Activated CD8-positive, alpha-beta memory T cell treated with anti-CD3 and anti-CD28 coated beads, Interleukin-2, amount 10 ng/mL, durations not matched to agents 7 days and 5 days (primary cell): ENCODE data around the gene TM9SF1. TPM values are rescaled to one million over a fixed set of nuclear protein-coding genes. Genes with fewer than 3 reads are reported as not detected.

Source experiments
- ATAC-seq: fragments of 150-1000 bp; cut with Tn5 transposase; one replicate; pipeline ENCODE4 v1.10.0; 2021; ENCODE audit warnings: moderate library complexity
- CTCF ChIA-PET: fragments of 350-600 bp; sonication (Branson Sonifier 250); formaldehyde crosslinking; loops from one replicate; lab custom pipeline; 2021; ENCODE audit warnings: antibody characterized with exemption; lab: Charles Lee
- DNase-seq: peaks from one replicate; pipeline ENCODE4 v3.0.0-alpha.2; 2020
- H3K27ac Mint-ChIP-seq: one replicate; pipeline ENCODE4 v1.8.0; 2021; ENCODE audit warnings: mild to moderate bottlenecking, mixed read lengths
- H3K27me3 Mint-ChIP-seq: one replicate; pipeline ENCODE4 v1.8.0; 2021; ENCODE audit warnings: mixed read lengths
- H3K36me3 Mint-ChIP-seq: one replicate; pipeline ENCODE4 v1.8.0; 2021; ENCODE audit warnings: mild to moderate bottlenecking, mixed read lengths
- H3K4me1 Mint-ChIP-seq: one replicate; pipeline ENCODE4 v1.8.0; 2021; ENCODE audit warnings: mixed read lengths
- H3K4me3 Mint-ChIP-seq: one replicate; pipeline ENCODE4 v1.8.0; 2021; ENCODE audit warnings: mild to moderate bottlenecking, moderate library complexity, mixed read lengths
- H3K9me3 Mint-ChIP-seq: one replicate; pipeline ENCODE4 v1.8.0; 2022; ENCODE audit warnings: low read depth, mixed read lengths
- total RNA-seq, 2 experiments: library from RNA; stranded (reverse); gene quantifications; one replicate each; pipeline ENCODE4 v1.2.3, GENCODE V29; 2021

TM9SF1 gene
- total RNA-seq, 2 experiments from 2014 or later = 26.7 to 32.8 TPM

- no peak overlapping the region for H3K4me3 Mint-ChIP-seq
- H3K4me1 Mint-ChIP-seq = peaks cover 45% of the 10 kb centered on the region
- H3K27me3 Mint-ChIP-seq = no peaks in the 10 kb centered on the region
- CTCF ChIA-PET = interaction anchor here (0.6 to 5.0 kb wide), 27 partner anchors 11 to 270 kb away, joined by 3 to 99 read pairs (median 7); partner anchors contain the start of genes CHMP4A, CIDEB, DCAF11 and EMC9
- no peak for DNase-seq
- ATAC-seq = no peak
- H3K36me3 Mint-ChIP-seq = peaks cover 78% of the 10 kb centered on the region
- H3K9me3 Mint-ChIP-seq = no peaks in the 10 kb centered on the region
- H3K27ac Mint-ChIP-seq = peak overlapping the region; percentile 99
These were observed 34.8 kb downstream of the TM9SF1 start for GRCh38 chr14:24160499-24160849.

- CTCF ChIA-PET = interaction anchor here (1.4 to 5.0 kb wide), 15 partner anchors 11 to 148 kb away, joined by 5 to 99 read pairs (median 14); partner anchors contain the start of genes CHMP4A, CIDEB, DCAF11 and EMC9
- Mint-ChIP-seq H3K4me3 (no peak overlapping the region), H3K27ac (peak overlapping the region; percentile 99), H3K27me3 (no peaks in the 10 kb centered on the region), H3K36me3 (peaks cover 76% of the 10 kb centered on the region), H3K9me3 (no peaks in the 10 kb centered on the region), H3K4me1 (peaks cover 42% of the 10 kb centered on the region)
- DNase-seq (no peak), ATAC-seq (no peak)
These were observed 35.3 kb downstream of the TM9SF1 start for GRCh38 chr14:24159777-24160498.

GRCh38 chr14:24157331-24157730 is 37.9 kb downstream of the TM9SF1 start:
- Mint-ChIP-seq H3K9me3 (no peaks in the 10 kb centered on the region), H3K27ac (no peak overlapping the region), H3K27me3 (no peaks in the 10 kb centered on the region), H3K4me3 (no peak overlapping the region), H3K36me3 (peaks cover 65% of the 10 kb centered on the region), H3K4me1 (peaks cover 22% of the 10 kb centered on the region)
- CTCF ChIA-PET = interaction anchor here (1.0 kb wide), 1 partner anchor 11 kb away, joined by 5 read pairs; the partner anchor contains the start of genes PSME2 and RNF31
- DNase-seq = no peak
- ATAC-seq = no peak

- DNase-seq (no peak), ATAC-seq (no peak)
- peak overlapping the region; percentile 56 for H3K27ac Mint-ChIP-seq
- H3K4me1 Mint-ChIP-seq = peaks cover 18% of the 10 kb centered on the region
- no peaks in the 10 kb centered on the region for H3K9me3 Mint-ChIP-seq
- H3K36me3 Mint-ChIP-seq = peaks cover 64% of the 10 kb centered on the region
- no peak overlapping the region for H3K4me3 Mint-ChIP-seq
- CTCF ChIA-PET = interaction anchor here (1.0 kb wide), 1 partner anchor 10 kb away, joined by 5 read pairs; the partner anchor contains the start of genes PSME2 and RNF31
- H3K27me3 Mint-ChIP-seq = no peaks in the 10 kb centered on the region
These were observed 38.4 kb downstream of the TM9SF1 start for GRCh38 chr14:24156840-24157239.

- ATAC-seq = no peak
- Mint-ChIP-seq H3K27ac (no peak overlapping the region), H3K9me3 (no peaks in the 10 kb centered on the region), H3K36me3 (peaks cover 65% of the 10 kb centered on the region), H3K4me3 (no peak overlapping the region), H3K27me3 (no peaks in the 10 kb centered on the region), H3K4me1 (peaks cover 16% of the 10 kb centered on the region)
- CTCF ChIA-PET = interaction anchor here (1.1 kb wide), 1 partner anchor 14 kb away, joined by 3 read pairs; the partner anchor contains the start of gene EMC9
- DNase-seq = no peak
These were observed 40.1 kb downstream of the TM9SF1 start for GRCh38 chr14:24155100-24155499.

GRCh38 chr14:24151404-24152080 is 43.7 kb downstream of the TM9SF1 start:
- peaks cover 66% of the 10 kb centered on the region for H3K36me3 Mint-ChIP-seq
- ATAC-seq (no peak), DNase-seq (no peak)
- no peaks in the 10 kb centered on the region for H3K9me3 Mint-ChIP-seq
- CTCF ChIA-PET = interaction anchor here (1.0 to 7.4 kb wide), 3 partner anchors 10 to 15 kb away, joined by 3 to 99 read pairs (median 7); partner anchors contain the start of genes EMC9, IRF9 and PSME1
- no peaks in the 10 kb centered on the region for H3K27me3 Mint-ChIP-seq
- H3K4me3 Mint-ChIP-seq = no peak overlapping the region
- H3K27ac Mint-ChIP-seq = no peak overlapping the region
- H3K4me1 Mint-ChIP-seq = peaks cover 33% of the 10 kb centered on the region

GRCh38 chr14:24150993-24151392 is 44.2 kb downstream of the TM9SF1 start:
- CTCF ChIA-PET = interaction anchor here (2.0 to 7.4 kb wide), 2 partner anchors 10 kb away, joined by 7 to 99 read pairs; partner anchors contain the start of genes EMC9 and IRF9
- Mint-ChIP-seq H3K27me3 (no peaks in the 10 kb centered on the region), H3K9me3 (no peaks in the 10 kb centered on the region), H3K36me3 (peaks cover 67% of the 10 kb centered on the region), H3K27ac (no peak overlapping the region), H3K4me1 (peaks cover 33% of the 10 kb centered on the region), H3K4me3 (no peak overlapping the region)
- no peak for ATAC-seq
- no peak for DNase-seq

- peaks cover 37% of the 10 kb centered on the region for H3K4me1 Mint-ChIP-seq
- no peak overlapping the region for H3K27ac Mint-ChIP-seq
- DNase-seq (no peak), ATAC-seq (no peak)
- H3K27me3 Mint-ChIP-seq = no peaks in the 10 kb centered on the region
- CTCF ChIA-PET = interaction anchor here (2.0 to 7.4 kb wide), 2 partner anchors 9 to 10 kb away, joined by 7 to 99 read pairs; partner anchors contain the start of genes EMC9 and IRF9
- no peak overlapping the region for H3K4me3 Mint-ChIP-seq
- no peaks in the 10 kb centered on the region for H3K9me3 Mint-ChIP-seq
- peaks cover 67% of the 10 kb centered on the region for H3K36me3 Mint-ChIP-seq
These were observed 44.7 kb downstream of the TM9SF1 start for GRCh38 chr14:24150567-24150966.

GRCh38 chr14:24150061-24150460 is 45.2 kb downstream of the TM9SF1 start:
- Mint-ChIP-seq H3K27ac (no peak overlapping the region), H3K4me3 (no peak overlapping the region), H3K9me3 (no peaks in the 10 kb centered on the region), H3K36me3 (peaks cover 68% of the 10 kb centered on the region), H3K27me3 (no peaks in the 10 kb centered on the region), H3K4me1 (peaks cover 43% of the 10 kb centered on the region)
- CTCF ChIA-PET = interaction anchor here (2.0 to 7.4 kb wide), 2 partner anchors 9 to 11 kb away, joined by 7 to 99 read pairs; partner anchors contain the start of genes EMC9 and IRF9
- ATAC-seq (no peak), DNase-seq (no peak)

GRCh38 chr14:24149302-24149969 is 45.8 kb downstream of the TM9SF1 start:
- ATAC-seq = no peak
- DNase-seq = no peak
- Mint-ChIP-seq H3K27me3 (no peaks in the 10 kb centered on the region), H3K4me3 (peak overlapping the region; percentile 3), H3K36me3 (peaks cover 67% of the 10 kb centered on the region), H3K27ac (peak overlapping the region; percentile 15), H3K9me3 (no peaks in the 10 kb centered on the region), H3K4me1 (peaks cover 47% of the 10 kb centered on the region)
- CTCF ChIA-PET = interaction anchor here (1.3 to 7.4 kb wide), 4 partner anchors 8 to 41 kb away, joined by 3 to 99 read pairs (median 20); partner anchors contain the start of genes EMC9, IRF9 and PSME1

- Mint-ChIP-seq H3K27me3 (no peaks in the 10 kb centered on the region), H3K27ac (peak overlapping the region; percentile 86), H3K36me3 (peaks cover 75% of the 10 kb centered on the region), H3K4me1 (peaks cover 62% of the 10 kb centered on the region), H3K9me3 (no peaks in the 10 kb centered on the region), H3K4me3 (peak overlapping the region; percentile 94)
- DNase-seq = no peak
- CTCF ChIA-PET = interaction anchor here (0.7 to 7.4 kb wide), 8 partner anchors 8 to 57 kb away, joined by 3 to 99 read pairs (median 6); partner anchors contain the start of genes DCAF11, IRF9, NRL and PSME1
- ATAC-seq = no peak
These were observed 47.3 kb downstream of the TM9SF1 start for GRCh38 chr14:24147761-24148428.
